ENCODE data around the gene SPEM3. TPM values are rescaled to one million over a fixed set of nuclear protein-coding genes. Genes with fewer than 3 reads are reported as not detected.

Gene SPEM3
- total and polyA plus RNA-seq, 2 of the 13 experiments (the other 11 are each of a cell fraction or from before 2014, with no cell fraction given): not detected

GRCh38 chr17:7393613-7394451 lies 34.8 kb upstream of the SPEM3 start (continued):
- no peak for TF ChIP-seq RERE (CRISPR knock-in tag; IDR thresholded peaks at IDR 0.05; ENCODE audit: low read depth)
- TF ChIP-seq ZNF430 (CRISPR knock-in tag; IDR thresholded peaks at IDR 0.05): no peak
- no peak for TF ChIP-seq IKZF4 (CRISPR knock-in tag; IDR thresholded peaks at IDR 0.05; ENCODE audit: borderline replicate concordance, low read depth, not compliant biosample characterization)
- no peak for TF ChIP-seq ZNF790 (CRISPR knock-in tag; IDR thresholded peaks at IDR 0.05; ENCODE audit: borderline replicate concordance)
- 0 out of 2 replicates have a peak, but pooled peaks have one; percentile 3 for TF ChIP-seq ELF3 (CRISPR knock-in tag; IDR thresholded peaks at IDR 0.05)
- no peak for TF ChIP-seq SP1 (IDR thresholded peaks at IDR 0.05)
- peak; percentile 48; the same call in 1 of the 2 replicates for TF ChIP-seq SP1 (CRISPR knock-in tag; IDR thresholded peaks at IDR 0.05)
- no peak for TF ChIP-seq ZSCAN22 (CRISPR knock-in tag; IDR thresholded peaks at IDR 0.05)
- no peak for TF ChIP-seq TERF1 (CRISPR knock-in tag; IDR thresholded peaks at IDR 0.05)
- peak; percentile 22 for TF ChIP-seq ZNF543 (CRISPR knock-in tag; IDR thresholded peaks at IDR 0.05)
- no peak for TF ChIP-seq HOXD1 (CRISPR knock-in tag; IDR thresholded peaks at IDR 0.05)
- TF ChIP-seq YEATS2 (CRISPR knock-in tag; IDR thresholded peaks at IDR 0.05; ENCODE audit: borderline replicate concordance): 0 out of 2 replicates have a peak, but pooled peaks have one; percentile 2

Measured in HepG2 (cell line).